Measurements from ENCODE around the gene DGKG. TPM values are rescaled to one million over a fixed set of nuclear protein-coding genes. Genes with fewer than 3 reads are reported as not detected.

DGKG gene
- 0.22 and 0.37 TPM in 2 replicates for total RNA-seq (ENCODE audit: low replicate concordance)

DNA sequence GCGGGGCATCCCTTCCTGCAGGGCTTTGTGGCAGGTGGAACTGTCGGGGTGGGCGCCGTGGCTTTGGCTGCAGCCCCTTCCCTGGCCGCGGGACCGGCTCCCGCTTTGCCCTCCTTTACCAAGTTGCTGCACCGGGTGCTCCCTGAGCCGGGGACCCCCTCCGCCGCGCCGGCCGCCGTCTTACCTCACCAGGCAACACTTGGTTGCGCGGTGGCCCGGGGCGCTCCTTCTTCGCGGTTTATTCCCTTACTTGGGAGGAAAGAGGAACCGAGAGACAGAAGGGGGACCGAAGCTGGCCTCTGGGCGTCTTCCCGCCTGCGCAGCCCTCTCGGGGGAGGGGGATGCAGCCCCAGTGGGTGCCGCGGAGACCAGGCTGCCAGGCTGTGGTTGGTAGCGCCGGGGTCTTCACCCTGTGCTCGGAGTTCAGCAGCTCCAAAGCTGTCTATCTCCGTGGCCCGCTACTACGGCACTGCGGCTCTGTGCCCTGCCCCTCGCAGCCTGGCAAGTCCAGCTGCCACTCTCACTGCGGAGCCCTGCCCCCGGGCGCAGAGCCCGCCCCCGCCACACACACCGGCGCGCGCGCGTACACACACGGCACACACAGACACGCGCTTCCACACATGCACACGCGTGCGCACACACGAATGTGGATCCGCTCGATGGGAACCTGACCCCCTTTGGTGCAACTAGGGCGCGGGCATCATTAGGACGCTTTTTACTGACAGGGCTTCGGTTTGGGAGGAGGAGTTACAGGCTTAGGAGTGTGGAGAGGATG, at the start of gene DGKG:
TSS of gene DGKG (minus strand) at position 473 of the 775 bp plus-strand sequence. CDS start 41,775 bp downstream, outside the sequence.
- Histone ChIP-seq H3K36me3 (no peaks in the 10 kb centered on the region), H3K4me3 (peak within 1 kb of the TSS; percentile 63), H3K4me2 (peak within 1 kb of the TSS; percentile 99), H2AFZ (replicated peaks) (peak within 1 kb of the TSS; percentile 86), H4K20me1 (ENCODE audit: low read depth) (peaks cover 11% of the 10 kb centered on the region), H3F3A (ENCODE audit: low read depth) (peaks cover 3% of the 10 kb centered on the region), H3K9ac (no peak within 1 kb of the TSS), H3K27ac (no peak within 1 kb of the TSS), H3K4me1 (peaks cover 16% of the 10 kb centered on the region), H3K79me2 (ENCODE audit: low read depth) (no peaks in the 10 kb centered on the region), H3K9me3 (ENCODE audit: low read depth) (no peaks in the 10 kb centered on the region), H3K27me3 (peaks cover 99% of the 10 kb centered on the region)
- TF ChIP-seq EZH2phosphoT487 (IDR thresholded peaks at IDR 0.05) (peak; percentile 14), EZH2 (IDR thresholded peaks at IDR 0.05) (peak; percentile 73)
- TF ChIP-seq, protein P1, sequence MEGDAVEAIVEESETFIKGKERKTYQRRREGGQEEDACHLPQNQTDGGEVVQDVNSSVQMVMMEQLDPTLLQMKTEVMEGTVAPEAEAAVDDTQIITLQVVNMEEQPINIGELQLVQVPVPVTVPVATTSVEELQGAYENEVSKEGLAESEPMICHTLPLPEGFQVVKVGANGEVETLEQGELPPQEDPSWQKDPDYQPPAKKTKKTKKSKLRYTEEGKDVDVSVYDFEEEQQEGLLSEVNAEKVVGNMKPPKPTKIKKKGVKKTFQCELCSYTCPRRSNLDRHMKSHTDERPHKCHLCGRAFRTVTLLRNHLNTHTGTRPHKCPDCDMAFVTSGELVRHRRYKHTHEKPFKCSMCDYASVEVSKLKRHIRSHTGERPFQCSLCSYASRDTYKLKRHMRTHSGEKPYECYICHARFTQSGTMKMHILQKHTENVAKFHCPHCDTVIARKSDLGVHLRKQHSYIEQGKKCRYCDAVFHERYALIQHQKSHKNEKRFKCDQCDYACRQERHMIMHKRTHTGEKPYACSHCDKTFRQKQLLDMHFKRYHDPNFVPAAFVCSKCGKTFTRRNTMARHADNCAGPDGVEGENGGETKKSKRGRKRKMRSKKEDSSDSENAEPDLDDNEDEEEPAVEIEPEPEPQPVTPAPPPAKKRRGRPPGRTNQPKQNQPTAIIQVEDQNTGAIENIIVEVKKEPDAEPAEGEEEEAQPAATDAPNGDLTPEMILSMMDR (IDR thresholded peaks at IDR 0.05): no peak
- DNase-seq (ENCODE audit: low spot score): peak; percentile 59
- H3K9me3 Mint-ChIP-seq: no peaks in the 10 kb centered on the region
- peaks cover 34% of the 10 kb centered on the region for H3K27me3 Mint-ChIP-seq (ENCODE audit: insufficient read depth, low read depth)
- peaks cover 24% of the 10 kb centered on the region for H3K4me1 Mint-ChIP-seq
- H3K4me3 Mint-ChIP-seq: peak within 1 kb of the TSS; percentile 85
- no peaks in the 10 kb centered on the region for H3K36me3 Mint-ChIP-seq
- no peak within 1 kb of the TSS for H3K27ac Mint-ChIP-seq

DNA sequence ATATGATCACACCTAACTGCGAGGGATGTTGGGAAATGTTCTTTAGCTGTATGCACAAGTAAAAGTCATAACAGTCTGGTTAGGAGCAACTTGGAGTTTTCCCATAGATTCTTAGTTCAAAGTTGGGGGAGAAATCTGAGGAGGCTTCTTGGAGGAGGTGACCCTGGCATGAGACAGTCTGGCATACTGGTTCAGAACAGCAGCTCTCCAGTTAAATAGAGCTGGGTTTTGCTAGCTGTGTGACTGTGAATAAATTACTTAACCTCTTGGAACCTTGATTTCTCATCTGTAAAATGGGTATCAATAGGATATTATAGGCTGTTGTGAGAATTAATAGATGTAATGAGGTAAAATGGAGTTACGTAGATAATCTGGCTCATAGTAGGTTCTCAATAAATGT, 49.1 kb upstream of the DGKG start:
- Histone ChIP-seq H4K20me1 (ENCODE audit: low read depth) (no peaks in the 10 kb centered on the region), H3K9me3 (ENCODE audit: low read depth) (no peaks in the 10 kb centered on the region), H3K9ac (no peak overlapping the region), H3K4me3 (no peak overlapping the region), H3K4me1 (peaks cover 13% of the 10 kb centered on the region), H2AFZ (replicated peaks) (no peak overlapping the region), H3K27ac (no peak overlapping the region), H3K79me2 (ENCODE audit: low read depth) (no peaks in the 10 kb centered on the region), H3K36me3 (no peaks in the 10 kb centered on the region), H3K4me2 (no peak overlapping the region), H3F3A (ENCODE audit: low read depth) (peaks cover 8% of the 10 kb centered on the region), H3K27me3 (peaks cover 23% of the 10 kb centered on the region)
- no peak for TF ChIP-seq EZH2phosphoT487 (IDR thresholded peaks at IDR 0.05)
- TF ChIP-seq, protein P1 (IDR thresholded peaks at IDR 0.05): no peak
- TF ChIP-seq EZH2 (IDR thresholded peaks at IDR 0.05): no peak
- H3K4me1 Mint-ChIP-seq: peaks cover 25% of the 10 kb centered on the region
- H3K4me3 Mint-ChIP-seq: no peak overlapping the region
- H3K27ac Mint-ChIP-seq: peak overlapping the region; percentile 12
- peaks cover 2% of the 10 kb centered on the region for H3K9me3 Mint-ChIP-seq
- peaks cover 9% of the 10 kb centered on the region for H3K27me3 Mint-ChIP-seq (ENCODE audit: insufficient read depth, low read depth)
- no peak for DNase-seq (ENCODE audit: low spot score)
- no peaks in the 10 kb centered on the region for H3K36me3 Mint-ChIP-seq

DNA sequence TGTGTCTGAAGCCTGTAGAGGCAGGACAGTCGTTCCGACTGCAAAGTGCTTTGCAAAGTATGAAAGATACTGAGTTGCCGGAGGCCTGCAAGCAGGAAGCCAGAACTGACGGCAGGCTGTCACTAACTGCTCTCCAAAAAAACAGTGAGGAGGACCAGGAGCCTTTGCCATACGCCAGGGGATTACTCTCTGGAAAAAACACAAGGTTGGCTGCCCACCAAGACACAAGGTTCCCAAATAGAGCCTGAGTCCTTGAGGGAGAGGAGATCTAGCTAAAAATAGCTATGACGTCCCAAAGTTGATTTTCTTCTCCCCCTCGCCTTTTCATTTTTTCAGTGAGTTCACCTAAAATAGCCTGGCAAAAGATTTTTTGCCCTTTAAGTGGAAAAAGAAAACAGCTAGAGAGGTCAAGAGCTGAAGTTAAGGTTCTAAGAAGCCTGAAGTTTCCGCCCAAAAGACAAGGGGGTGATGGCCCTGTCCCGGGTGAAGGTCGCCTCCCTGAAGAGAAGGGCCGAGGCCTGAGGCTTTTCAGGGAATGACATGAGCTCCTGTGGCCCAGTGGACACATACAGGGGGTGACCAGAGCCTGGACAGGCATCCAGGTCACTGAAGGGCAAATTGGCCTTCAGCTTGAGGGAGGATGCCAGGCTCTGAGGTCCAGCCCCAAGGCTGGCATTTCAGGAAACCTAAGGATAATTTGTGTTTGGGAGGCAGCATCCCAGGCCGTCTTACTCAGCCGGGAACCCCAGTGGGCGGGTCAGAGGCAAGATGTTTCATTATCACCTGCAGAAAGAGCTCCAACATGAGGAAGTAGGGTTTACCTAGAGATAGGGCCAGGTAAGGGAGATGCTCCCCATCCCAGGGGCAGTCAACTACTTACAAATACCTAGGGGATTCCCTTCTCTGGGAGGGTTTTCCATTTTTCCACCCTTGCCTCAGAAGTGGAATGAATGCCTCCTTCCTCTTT, 44.9 kb upstream of the DGKG start:
- peak overlapping the region; percentile 58 for H3K27ac Mint-ChIP-seq
- DNase-seq (ENCODE audit: low spot score): no peak
- H3K4me2 ChIP-seq: no peak overlapping the region
- H3K27me3 ChIP-seq: no peaks in the 10 kb centered on the region
- no peak overlapping the region for H2AFZ ChIP-seq (replicated peaks)
- no peaks in the 10 kb centered on the region for H3K4me1 ChIP-seq
- no peaks in the 10 kb centered on the region for H3K9me3 ChIP-seq (ENCODE audit: low read depth)
- TF ChIP-seq EZH2 (IDR thresholded peaks at IDR 0.05): no peak
- TF ChIP-seq EZH2phosphoT487 (IDR thresholded peaks at IDR 0.05): no peak
- TF ChIP-seq, protein P1 (IDR thresholded peaks at IDR 0.05): no peak
- no peak overlapping the region for H3K9ac ChIP-seq
- H3K36me3 Mint-ChIP-seq: no peaks in the 10 kb centered on the region
- H4K20me1 ChIP-seq (ENCODE audit: low read depth): no peaks in the 10 kb centered on the region
- no peak overlapping the region for H3K27ac ChIP-seq
- no peaks in the 10 kb centered on the region for H3K36me3 ChIP-seq
- no peaks in the 10 kb centered on the region for H3F3A ChIP-seq (ENCODE audit: low read depth)
- H3K4me3 Mint-ChIP-seq: no peak overlapping the region
- no peaks in the 10 kb centered on the region for H3K4me1 Mint-ChIP-seq
- H3K4me3 ChIP-seq: no peak overlapping the region
- peaks cover 2% of the 10 kb centered on the region for H3K9me3 Mint-ChIP-seq
- H3K27me3 Mint-ChIP-seq (ENCODE audit: insufficient read depth, low read depth): peaks cover 9% of the 10 kb centered on the region
- no peaks in the 10 kb centered on the region for H3K79me2 ChIP-seq (ENCODE audit: low read depth)
